ENCODE measurements around the gene S1PR4. TPM values are rescaled to one million over a fixed set of nuclear protein-coding genes. Genes with fewer than 3 reads are reported as not detected.

Gene S1PR4
- total and polyA plus RNA-seq, 2 of the 8 experiments (the other 6 are each of a cell fraction or from before 2014, with no cell fraction given) = not detected

- Histone ChIP-seq H3K9me3 (ENCODE audit: insufficient read depth in 2 of 2, low read depth in 1 of 2, low read length in 1 of 2) (no peaks in the 10 kb centered on the region), H3K18ac (ENCODE audit: extremely low read depth, low read length) (no peak overlapping the region), H2BK120ac (replicated peaks; ENCODE audit: low read depth, low read length) (no peak overlapping the region), H4K91ac (replicated peaks; ENCODE audit: insufficient read length, low read length) (no peak overlapping the region), H2BK12ac (ENCODE audit: low read depth, low read length) (no peak overlapping the region), H4K5ac (ENCODE audit: insufficient read length, low read depth, low read length) (no peak overlapping the region), H3K27me3 (replicated peaks in 1 of 4; ENCODE audit: control insufficient read depth in 3 of 4, extremely low read depth in 1 of 4, insufficient read depth in 3 of 4, low read length in 3 of 4) (no peaks in the 10 kb centered on the region), H3K4me3 (ENCODE audit: extremely low read depth in 1 of 4, insufficient read depth in 2 of 4, low read depth in 3 of 4, low read length in 4 of 4) (no peak overlapping the region), H4K8ac (ENCODE audit: extremely low read depth, insufficient read depth, low read length) (no peak overlapping the region), H3K9ac (replicated peaks in 1 of 4; ENCODE audit: extremely low read depth in 1 of 4, low read depth in 3 of 4, low read length in 3 of 4) (no peak overlapping the region), H2BK20ac (ENCODE audit: low read length) (no peak overlapping the region), H2AK5ac (ENCODE audit: low read depth, low read length) (no peak overlapping the region), H3K56ac (replicated peaks; ENCODE audit: insufficient read length, low read depth, low read length) (no peak overlapping the region), H2BK5ac (ENCODE audit: low read depth, low read length) (no peak overlapping the region), H4K20me1 (replicated peaks in 1 of 2; ENCODE audit: control insufficient read depth in 1 of 2, insufficient read depth in 2 of 2, low read length in 2 of 2) (peaks cover 0 to 14% of the 10 kb centered on the region in 2 experiments), H3K4ac (replicated peaks; ENCODE audit: insufficient read length, low read depth, low read length) (no peak overlapping the region), H3K79me1 (ENCODE audit: low read depth, low read length) (no peaks in the 10 kb centered on the region), H3K36me3 (ENCODE audit: control insufficient read depth in 2 of 4, insufficient read depth in 4 of 4, low read length in 3 of 4) (peaks cover 3 to 45% (median 13%) of the 10 kb centered on the region in 4 experiments; a peak in 5 of 8 replicates), H2BK15ac (ENCODE audit: low read length) (no peak overlapping the region), H3K4me2 (ENCODE audit: insufficient read depth in 1 of 2, low read depth in 2 of 2, low read length in 2 of 2) (no peak overlapping the region), H3K4me1 (replicated peaks in 1 of 4; ENCODE audit: control insufficient read depth in 3 of 4, insufficient read depth in 4 of 4, low read length in 3 of 4) (peaks cover 0 to 5% (median 0%) of the 10 kb centered on the region in 4 experiments; a peak in 2 of 7 replicates), H3K23ac (ENCODE audit: insufficient read length) (no peak overlapping the region), H2AFZ (ENCODE audit: low read length) (no peak overlapping the region), H3K23me2 (ENCODE audit: low read depth, low read length) (no peaks in the 10 kb centered on the region), H3K79me2 (ENCODE audit: control insufficient read depth in 1 of 2, insufficient read depth in 2 of 2, low read length in 2 of 2) (no peaks in the 10 kb centered on the region), H3K14ac (ENCODE audit: insufficient read length) (no peak overlapping the region), H3K27ac (ENCODE audit: low read depth, low read length) (no peak overlapping the region)
- WGBS, 2 experiments (ENCODE audit: extremely low coverage in 1 of 2, insufficient coverage in 1 of 2, insufficient read length in 1 of 2, insufficient replicate concordance in 2 of 2, low coverage in 1 of 2, low lambda C conversion rate in 2 of 2, missing lambda C conversion rate in 1 of 2) = 93% methylated on average over 26 of the region's 33 CpGs; no CpG with 5 or more reads in 1 of the 2 experiments
- FAIRE-seq = no peak
- POLR2A ChIA-PET (ENCODE audit: partially characterized antibody) = interaction anchor here (1.2 to 1.4 kb wide), 2 partner anchors 9 to 19 kb away, joined by 3 to 4 read pairs; no protein-coding TSS in a partner anchor
- DNase-seq (ENCODE audit: low read depth in 1 of 2, low spot score in 2 of 2) = no peak
- CTCF ChIA-PET (ENCODE audit: partially characterized antibody) = interaction anchor here (1.2 to 4.0 kb wide), 4 partner anchors 9 to 258 kb away, joined by 3 to 14 read pairs (median 8); no protein-coding TSS in a partner anchor
Measured at GRCh38 chr19:3208317-3209207, 30.0 kb downstream of the S1PR4 start.
